IPS DF 19.7 (cell line): ENCODE results near the gene ZNF529.

ENCODE experiments used
- DNase-seq: peaks from one replicate; pipeline ENCODE4 v3.0.0-alpha.2; 2013; ENCODE audit warnings: low read depth, low spot score

Gene ZNF529

GRCh38 chr19:36514012-36514612 is 59.0 kb downstream of the ZNF529 start:
- no peak for DNase-seq

GRCh38 chr19:36508325-36508724 is 64.8 kb downstream of the ZNF529 start:
- DNase-seq = no peak

DNA sequence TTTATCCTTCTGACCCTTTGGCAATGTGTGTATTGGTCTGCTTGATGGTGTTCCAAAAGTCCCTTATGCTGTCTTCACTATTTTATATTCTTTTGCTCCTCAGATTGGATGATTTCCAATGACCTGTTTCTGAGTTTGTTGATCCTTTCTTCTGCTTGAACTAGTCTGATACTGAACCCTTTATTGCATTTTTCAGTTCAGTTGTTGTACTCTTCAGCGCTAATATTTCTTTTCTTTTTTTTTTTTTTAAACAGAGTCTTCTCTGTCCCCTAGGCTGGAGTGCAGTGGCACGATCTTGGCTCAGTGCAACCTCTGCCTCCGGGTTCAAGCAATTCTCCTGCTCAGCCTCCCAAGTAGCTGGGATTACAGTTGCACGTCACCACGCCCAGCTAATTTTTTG is 71.1 kb downstream of the ZNF529 start:
- DNase-seq = no peak

- DNase-seq = no peak
These were observed 76.1 kb downstream of the ZNF529 start for GRCh38 chr19:36497001-36497400.
